Loucy (cell line): ENCODE data around the gene CLASP1.

Experiments
- CTCF ChIP-seq: fragments of 200-600 bp; sonication (generic); conservative IDR thresholded peaks from 2 replicates; pipeline ENCODE4 v1.5.1; 2014; ENCODE audit warnings: mild to moderate bottlenecking, antibody characterized with exemption, low read length
- EZH2phosphoT487 ChIP-seq: fragments of 200-600 bp; IDR thresholded peaks from 2 replicates; pipeline ENCODE4 v1.6.1; 2018; ENCODE audit warnings: antibody characterized with exemption, mild to moderate bottlenecking, moderate library complexity, borderline replicate concordance

GRCh38 chr2:121309323-121309722, 339.9 kb downstream of the CLASP1 start:
- TF ChIP-seq CTCF (no peak), EZH2phosphoT487 (no peak)
